Measurements from ENCODE around the gene RELA.

RELA gene

GRCh38 chr11:65630215-65630614 lies 32.5 kb downstream of the RELA start:
- DNase-seq (ENCODE audit: low spot score), result no peak
- in situ Hi-C loops (cut with MboI; ENCODE audit: low sequenced_read_pairs, unreplicated experiment), result no loop called here
- no peak for TF ChIP-seq CTCF (IDR thresholded peaks at IDR 0.05; ENCODE audit: borderline replicate concordance, control extremely low read depth, extremely low read depth, insufficient read depth, missing control alignments)

- no peak for TF ChIP-seq CTCF (IDR thresholded peaks at IDR 0.05; ENCODE audit: borderline replicate concordance, control extremely low read depth, extremely low read depth, insufficient read depth, missing control alignments)
- no peak for DNase-seq (ENCODE audit: low spot score)
- in situ Hi-C loops (cut with MboI; ENCODE audit: low sequenced_read_pairs, unreplicated experiment), result no loop called here
Observed at GRCh38 chr11:65629579-65629978, 33.1 kb downstream of the RELA start.

GRCh38 chr11:65627202-65627601 lies 35.5 kb downstream of the RELA start:
- in situ Hi-C loops (cut with MboI; ENCODE audit: low sequenced_read_pairs, unreplicated experiment), result no loop called here
- TF ChIP-seq CTCF (IDR thresholded peaks at IDR 0.05; ENCODE audit: borderline replicate concordance, control extremely low read depth, extremely low read depth, insufficient read depth, missing control alignments), result no peak
- no peak for DNase-seq (ENCODE audit: low spot score)

GRCh38 chr11:65625628-65626342 lies 36.9 kb downstream of the RELA start:
- TF ChIP-seq CTCF (IDR thresholded peaks at IDR 0.05; ENCODE audit: borderline replicate concordance, control extremely low read depth, extremely low read depth, insufficient read depth, missing control alignments), result peak; percentile 78
- in situ Hi-C loops (cut with MboI; ENCODE audit: low sequenced_read_pairs, unreplicated experiment), result no loop called here
- peak; percentile 85 for DNase-seq (ENCODE audit: low spot score)

- in situ Hi-C loops (cut with MboI; ENCODE audit: low sequenced_read_pairs, unreplicated experiment), result no loop called here
- no peak for TF ChIP-seq CTCF (IDR thresholded peaks at IDR 0.05; ENCODE audit: borderline replicate concordance, control extremely low read depth, extremely low read depth, insufficient read depth, missing control alignments)
- no peak for DNase-seq (ENCODE audit: low spot score)
Observed at GRCh38 chr11:65624931-65625627, 37.6 kb downstream of the RELA start.

- no peak for TF ChIP-seq CTCF (IDR thresholded peaks at IDR 0.05; ENCODE audit: borderline replicate concordance, control extremely low read depth, extremely low read depth, insufficient read depth, missing control alignments)
- in situ Hi-C loops (cut with MboI; ENCODE audit: low sequenced_read_pairs, unreplicated experiment), result no loop called here
- no peak for DNase-seq (ENCODE audit: low spot score)
Observed at GRCh38 chr11:65623852-65624616, 38.7 kb downstream of the RELA start.
